Heart left ventricle (tissue), 16 donors: ENCODE measurements around the gene RPTOR. TPM values are rescaled to one million over a fixed set of nuclear protein-coding genes. Genes with fewer than 3 reads are reported as not detected.

ENCODE experiments used
- ATAC-seq, 4 donors: fragments of 200-7000 bp; cut with Tn5 transposase; one replicate each; pipeline ENCODE4 v1.9.1; 2020 to 2022; ENCODE audit warnings: moderate library complexity in 4 of 4, mild to moderate bottlenecking in 3 of 4, moderate number of reproducible peaks in 1 of 4
- DNase-seq, 5 donors: peaks; one replicate each; pipeline ENCODE4 v3.0.0-alpha.2; 2020
- H3K27ac ChIP-seq, 12 donors: fragments of 200-600 bp; sonication (generic) in 4 of 12; one replicate each; pipeline versions ENCODE4 v1.5.0 to v1.8.0; 2016 to 2022; ENCODE audit warnings: mild to moderate bottlenecking in 2 of 12
- H3K27me3 ChIP-seq, 9 donors: fragments of 200-600 bp; sonication (generic) in 2 of 9; one replicate each; pipeline versions ENCODE4 v1.5.1 to v1.8.0; 2016 to 2022; ENCODE audit warnings: mild to moderate bottlenecking in 3 of 9
- H3K36me3 ChIP-seq, 9 donors: fragments of 200-600 bp; sonication (generic) in 2 of 9; one replicate each; pipeline versions ENCODE4 v1.5.0 to v1.8.0; 2018 to 2022; ENCODE audit warnings: mild to moderate bottlenecking in 2 of 9
- H3K4me1 ChIP-seq, 12 donors: fragments of 200-600 bp; sonication (generic) in 4 of 12; one replicate each; pipeline versions ENCODE4 v1.5.0 to v1.8.0; 2016 to 2022; ENCODE audit warnings: mild to moderate bottlenecking in 3 of 12
- H3K4me3 ChIP-seq, 12 donors: fragments of 200-600 bp; sonication (generic) in 4 of 12; one replicate each; pipeline versions ENCODE4 v1.5.0 to v1.8.0; 2017 to 2022; ENCODE audit warnings: mild to moderate bottlenecking in 9 of 12, moderate library complexity in 4 of 12
- H3K9me3 ChIP-seq, 12 donors: fragments of 200-600 bp; sonication (generic) in 4 of 12; one replicate each; pipeline versions ENCODE4 v1.5.0 to v1.8.0; 2016 to 2022; ENCODE audit warnings: mild to moderate bottlenecking in 1 of 12
- POLR2A ChIP-seq, 2 donors: fragments of 450-650 bp; IDR thresholded peaks; one replicate each; pipeline ENCODE4 v1.6.1; 2017; ENCODE audit warnings: antibody characterized with exemption in 2 of 2, mild to moderate bottlenecking in 2 of 2, moderate library complexity in 2 of 2
- WGBS, 4 donors: extraction: QIAGEN DNeasy Blood & Tissue Kit in 2 of 4; methylation state at CpG; one replicate each; pipeline versions ENCODE4 v1.1.5 to v1.1.7; 2013 to 2018; 5-methylcytosine and 5-hydroxymethylcytosine counted together
- intact Hi-C, 10 donors: fragments of 100-400 bp; cut with DNase I; formaldehyde crosslinking; loops; one replicate each; pipeline versions ENCODE4 v1.11.1 to v1.14.2; 2022
- polyA plus RNA-seq, 2 donors: library from polyadenylated mRNA; stranded (reverse); fragments of 200-250 nt; gene quantifications; one replicate each; pipeline ENCODE4 v1.2.3, GENCODE V29; 2013
- total RNA-seq, 9 donors: library from RNA; depleted of rRNA in 2 of 9; stranded (reverse); fragments of >200 nt in 2 of 9; fragmentation: NEBNext Ultra II Directional in 3 of 9; extraction: Animal tissue kit (Norgen Biotek cat#: 25700) in 3 of 9; gene quantifications; one replicate each; pipeline versions ENCODE4 v1.1.0 to v1.2.4, GENCODE V29; 2016 to 2023
- TF ChIP-seq, protein P1 (sequence below), 12 donors: fragments of 200-600 bp; sonication (generic) in 4 of 12; IDR thresholded peaks; one replicate each; pipeline versions ENCODE4 v1.5.0 to v1.8.0; 2018 to 2022; ENCODE audit warnings: antibody characterized with exemption in 12 of 12, mild to moderate bottlenecking in 5 of 12
- donor health status: ischemic (EF 13 %, LVEDD 7.1; RV severe dilation, severe dysfunction).
- donor health status: healthy with polysubstance abuse.
- donor health status: DM: no; HTN: yes; CAD: no.
- donor health status: DM: no; HTN: no; CAD: no.
- donor health status: ischemic (EF 25% LVEDD 6.9; RV normal size, moderate dysfunction).
- donor health status: ischemic (EF 25% LVEDD 5.7; RV mildly dilated, moderate dysfunction).
- donor health status: healthy.
- donor health status: DM: yes; HTN: yes; CAD: no.
- donor health status: ischemic (EF 35%, LVEDD 5.7; RV mildly dilated, moderate dysfunction).
- donor health status: nonischemic (EF 11% LVEDD 7.7; RV severe dilation, severe dysfunction).
- donor health status: DM: yes; HTN: yes; CAD: no.
- donor health status: PGD.
- donor health status: ischemic (EF 29% LVEDD 5.4; RV normal size, mild dysfunction).
- donor health status: nonischemic (EF 23%, LVEDD 6.1; RV moderate dilation, normal function).

The RPTOR gene
- total and polyA plus RNA-seq, 11 donors = 14.7 to 31.7 (median 26.0) TPM

GRCh38 chr17:80629298-80630028, 84.8 kb downstream of the RPTOR start:
- TF ChIP-seq, protein P1, sequence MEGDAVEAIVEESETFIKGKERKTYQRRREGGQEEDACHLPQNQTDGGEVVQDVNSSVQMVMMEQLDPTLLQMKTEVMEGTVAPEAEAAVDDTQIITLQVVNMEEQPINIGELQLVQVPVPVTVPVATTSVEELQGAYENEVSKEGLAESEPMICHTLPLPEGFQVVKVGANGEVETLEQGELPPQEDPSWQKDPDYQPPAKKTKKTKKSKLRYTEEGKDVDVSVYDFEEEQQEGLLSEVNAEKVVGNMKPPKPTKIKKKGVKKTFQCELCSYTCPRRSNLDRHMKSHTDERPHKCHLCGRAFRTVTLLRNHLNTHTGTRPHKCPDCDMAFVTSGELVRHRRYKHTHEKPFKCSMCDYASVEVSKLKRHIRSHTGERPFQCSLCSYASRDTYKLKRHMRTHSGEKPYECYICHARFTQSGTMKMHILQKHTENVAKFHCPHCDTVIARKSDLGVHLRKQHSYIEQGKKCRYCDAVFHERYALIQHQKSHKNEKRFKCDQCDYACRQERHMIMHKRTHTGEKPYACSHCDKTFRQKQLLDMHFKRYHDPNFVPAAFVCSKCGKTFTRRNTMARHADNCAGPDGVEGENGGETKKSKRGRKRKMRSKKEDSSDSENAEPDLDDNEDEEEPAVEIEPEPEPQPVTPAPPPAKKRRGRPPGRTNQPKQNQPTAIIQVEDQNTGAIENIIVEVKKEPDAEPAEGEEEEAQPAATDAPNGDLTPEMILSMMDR (IDR thresholded peaks at IDR 0.05) = no peak
- ATAC-seq (no peak), DNase-seq (no peak)
- Histone ChIP-seq H3K27me3 (no peaks in the 10 kb centered on the region), H3K4me3 (no peak overlapping the region), H3K27ac (no peak overlapping the region), H3K9me3 (no peaks in the 10 kb centered on the region), H3K36me3 (peaks cover 0 to 21% (median 14%) of the 10 kb centered on the region in 9 donors), H3K4me1 (no peaks in the 10 kb centered on the region)
- WGBS, 4 donors = 89 to 92% (median 91%) methylated on average over 13 of the region's 13 CpGs
- intact Hi-C loops = no loop called here

DNA sequence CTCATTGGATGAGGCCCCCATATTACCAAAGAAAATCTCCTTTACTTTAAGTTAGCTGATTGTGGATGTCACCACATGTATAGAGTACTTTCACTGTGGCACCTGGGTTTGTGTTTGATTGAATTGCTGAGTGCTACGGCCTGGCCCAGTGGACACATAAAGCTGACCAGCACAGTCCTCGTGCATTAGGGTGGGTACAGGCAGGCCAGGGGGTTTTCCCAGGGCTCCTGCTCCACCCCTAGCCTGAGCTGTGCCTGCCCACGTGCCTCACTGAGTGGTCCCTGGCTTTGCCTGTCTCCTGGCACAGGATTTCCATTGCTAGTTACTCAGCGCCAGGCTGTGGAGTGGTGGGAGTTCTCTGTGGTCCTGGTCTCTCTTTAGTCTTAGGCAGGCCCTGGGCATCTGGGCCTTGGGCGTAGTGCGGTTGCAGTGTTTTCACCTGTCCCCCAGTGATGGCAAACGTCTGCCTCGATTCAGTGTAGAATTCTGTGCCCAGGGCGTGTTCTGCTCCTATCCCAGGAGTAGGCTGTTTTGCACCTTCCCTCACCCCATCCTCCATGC, 86.0 kb downstream of the RPTOR start:
- Histone ChIP-seq H3K4me3 (no peak overlapping the region), H3K9me3 (no peaks in the 10 kb centered on the region), H3K4me1 (no peaks in the 10 kb centered on the region), H3K36me3 (peaks cover 0 to 21% (median 14%) of the 10 kb centered on the region in 9 donors), H3K27ac (no peak overlapping the region), H3K27me3 (no peaks in the 10 kb centered on the region)
- DNase-seq (no peak), ATAC-seq (peak in 1 of 4 donors; percentile 31)
- intact Hi-C loops = no loop called here
- TF ChIP-seq, protein P1 (IDR thresholded peaks at IDR 0.05) = no peak
- no peak for TF ChIP-seq POLR2A (IDR thresholded peaks at IDR 0.05)
- WGBS, 4 donors = 89 to 94% (median 92%) methylated on average over 8 to 9 of the region's 9 CpGs

DNA sequence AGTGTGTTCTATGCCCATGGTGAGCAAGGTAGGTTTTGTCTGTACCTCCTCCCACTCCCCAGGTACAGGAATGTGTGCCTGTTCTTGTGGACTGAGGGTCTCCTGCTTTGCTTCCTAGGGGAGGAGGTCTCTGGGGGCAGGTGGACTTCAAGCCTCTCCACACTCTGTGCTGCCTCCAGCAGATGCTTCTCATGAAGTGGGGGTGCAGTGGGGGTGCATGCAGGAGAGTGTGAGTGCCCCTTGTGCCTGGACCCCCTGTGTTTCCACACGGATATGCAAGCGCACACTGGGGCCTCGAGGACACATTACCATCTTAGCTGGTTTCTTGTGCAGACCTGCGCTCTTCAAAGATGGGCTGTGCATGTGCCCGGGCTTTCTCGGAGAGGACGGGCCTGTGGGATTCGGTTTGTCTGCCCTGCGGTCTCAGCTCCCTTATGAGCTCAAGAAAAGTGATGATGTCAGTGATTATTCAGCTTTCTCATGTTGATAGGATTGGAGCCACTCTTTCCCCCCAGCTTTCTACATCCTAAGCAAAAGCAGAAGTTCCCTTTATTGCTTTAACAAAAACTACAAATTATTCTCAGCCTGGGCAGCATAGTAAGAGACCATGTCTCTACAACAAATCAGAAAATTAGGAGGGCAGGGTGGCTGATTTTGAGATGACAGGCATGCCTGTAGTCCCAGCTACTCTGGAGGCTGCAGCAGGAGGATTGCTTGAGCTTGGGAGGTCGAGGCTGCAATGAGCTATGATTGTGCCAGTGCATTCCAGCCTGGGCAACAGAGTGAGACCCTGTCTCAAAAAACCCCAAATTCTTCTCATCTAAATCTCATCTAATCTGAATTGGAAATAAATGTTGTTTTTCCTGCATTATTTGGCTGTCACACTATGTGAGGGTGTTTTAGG, 86.8 kb downstream of the RPTOR start:
- ATAC-seq = no peak
- intact Hi-C loops = no loop called here
- 82 to 96% (median 88%) methylated on average over 7 to 10 of the region's 10 CpGs for WGBS, 4 donors

More for the DNA sequence above, 86.8 kb downstream of the RPTOR start:
- no peak for DNase-seq
- Histone ChIP-seq H3K36me3 (peaks cover 0 to 16% (median 7%) of the 10 kb centered on the region in 9 donors), H3K27me3 (no peaks in the 10 kb centered on the region), H3K9me3 (no peaks in the 10 kb centered on the region), H3K4me1 (no peaks in the 10 kb centered on the region), H3K4me3 (no peak overlapping the region), H3K27ac (no peak overlapping the region)
- no peak for TF ChIP-seq POLR2A (IDR thresholded peaks at IDR 0.05)
- TF ChIP-seq, protein P1 (IDR thresholded peaks at IDR 0.05) = no peak
